Measurements from ENCODE around the gene ZBED2.

- no peak for TF ChIP-seq CTCF (IDR thresholded peaks at IDR 0.05)
- TF ChIP-seq POLR2AphosphoS5 (IDR thresholded peaks at IDR 0.05) = no peak
- no peak for TF ChIP-seq POLR2A (IDR thresholded peaks at IDR 0.05)
- TF ChIP-seq EP300 (IDR thresholded peaks at IDR 0.05) = no peak
Measured at GRCh38 chr3:111607240-111607920, 12.2 kb upstream of the ZBED2 start.

Measured in stomach (tissue), 4 donors.